ENCODE results near the gene ANAPC5.
A peak's percentile ranks its signal among the peaks of the same experiment; 100 is the strongest.

The ANAPC5 gene

DNA sequence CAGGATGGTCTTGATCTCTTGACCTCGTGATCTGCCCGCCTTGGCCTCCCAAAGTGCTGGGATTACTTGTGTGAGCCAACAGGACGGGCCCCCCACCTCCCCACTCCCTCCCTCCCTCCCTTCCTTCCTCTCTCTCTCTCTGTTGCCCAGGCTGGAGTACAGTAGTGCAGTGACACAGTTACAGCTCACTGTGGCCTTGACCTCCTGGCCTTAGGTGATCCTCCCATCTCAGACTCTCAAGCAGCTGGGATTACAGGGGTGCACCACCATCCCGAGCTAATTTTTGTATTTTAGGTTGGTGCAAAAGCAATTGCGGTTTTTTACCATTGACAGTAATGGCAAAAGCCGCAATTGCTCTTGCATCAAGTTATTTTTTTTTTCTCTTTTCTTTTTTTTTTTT lies 19.2 kb upstream of the ANAPC5 start:
- DNase-seq (ENCODE audit: low spot score), result no peak
- FAIRE-seq, result no peak

DNA sequence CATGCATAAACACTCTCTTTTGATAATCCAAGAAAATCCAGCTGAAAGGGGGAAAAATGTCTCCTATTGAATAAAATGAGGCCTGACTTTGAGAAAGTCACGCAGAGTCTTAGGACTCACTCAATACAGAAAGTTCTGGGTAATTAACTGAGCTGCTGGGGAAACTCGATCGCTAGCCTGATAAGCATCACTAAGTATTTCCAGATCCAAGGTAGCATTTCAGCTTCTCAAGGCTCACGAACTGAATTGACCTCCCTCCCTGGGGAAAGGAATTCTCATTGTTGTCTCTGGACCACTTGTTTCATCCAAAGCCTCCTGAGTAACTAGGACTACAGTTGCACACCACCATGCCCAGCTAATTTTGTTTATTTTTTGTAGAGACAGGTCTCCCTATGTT lies 13.8 kb upstream of the ANAPC5 start:
- no peak for DNase-seq (ENCODE audit: low spot score)

DNA sequence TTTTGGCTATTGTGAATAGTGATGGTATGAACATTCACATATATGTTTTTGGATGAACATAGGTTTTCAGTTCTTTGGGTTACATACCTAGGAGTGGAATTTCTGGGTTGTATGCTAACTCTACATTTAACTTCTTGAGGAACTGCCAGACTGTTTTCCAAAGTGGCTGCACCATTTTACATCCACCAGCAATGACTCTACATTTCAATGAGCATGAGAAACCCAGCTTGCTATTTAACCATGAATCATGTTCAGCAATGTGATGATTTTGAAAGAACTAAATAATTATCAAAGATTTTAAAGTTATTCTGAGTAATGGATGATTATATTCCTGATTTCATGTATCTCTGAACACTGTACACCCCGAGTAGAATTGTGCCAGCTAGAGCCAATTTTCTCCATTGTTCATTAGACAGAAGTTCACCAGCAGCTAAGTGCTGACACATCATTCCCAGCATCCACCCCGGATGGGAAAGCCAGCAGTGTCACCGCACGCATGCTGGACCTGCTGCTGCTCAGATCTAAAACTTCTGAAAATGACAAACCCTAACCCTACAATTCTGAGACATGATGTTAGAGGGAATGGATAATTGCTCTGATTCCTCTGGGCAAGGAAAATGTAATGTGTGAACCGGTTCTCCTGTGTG lies 13.3 kb upstream of the ANAPC5 start:
- DNase-seq (ENCODE audit: low spot score) (no peak), FAIRE-seq (no peak)

More for the DNA sequence above, 13.8 kb upstream of the ANAPC5 start:
- no peak for FAIRE-seq

DNA sequence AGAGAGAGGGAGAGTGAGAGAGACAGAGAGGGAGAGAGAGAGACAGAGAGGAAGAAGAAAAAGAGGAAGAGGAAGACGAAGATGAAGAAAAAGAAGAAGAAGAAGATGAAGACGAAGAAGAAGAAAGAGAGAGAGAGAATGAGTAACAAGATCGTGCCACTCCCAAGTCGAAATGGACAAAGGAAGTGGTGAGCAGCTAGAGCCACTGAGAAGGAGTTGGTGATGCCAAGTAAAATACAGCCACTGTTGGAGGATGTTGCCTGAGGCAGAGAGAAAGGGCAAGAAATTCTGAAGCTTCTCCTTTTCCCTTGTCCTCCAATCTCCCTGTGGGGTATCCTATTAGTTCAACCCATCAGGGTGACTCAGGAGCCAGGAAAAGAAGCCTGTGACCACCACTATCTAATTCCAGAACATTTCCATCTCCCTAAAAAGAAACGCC lies 12.5 kb upstream of the ANAPC5 start:
- FAIRE-seq (no peak), DNase-seq (ENCODE audit: low spot score) (no peak)

DNA sequence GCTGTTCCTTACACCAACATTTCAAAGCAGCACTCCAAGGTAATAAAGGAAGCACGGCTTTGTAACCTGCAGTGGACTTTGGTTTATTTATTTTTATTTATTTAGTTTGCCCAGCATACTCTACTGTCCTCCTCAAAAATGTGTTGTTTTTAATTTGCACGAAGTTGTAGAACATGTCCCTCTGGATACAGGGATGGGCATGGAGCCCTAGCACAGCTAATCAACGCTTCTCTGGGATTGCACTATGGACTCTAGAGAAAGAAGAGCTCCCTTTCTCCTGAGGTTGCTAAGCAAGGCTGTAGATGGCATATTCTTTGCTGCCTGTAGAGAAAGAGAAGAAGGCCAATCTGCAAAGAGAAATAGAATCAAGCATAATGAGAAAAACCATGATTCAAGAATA lies 5.9 kb upstream of the ANAPC5 start:
- DNase-seq (ENCODE audit: low spot score) (no peak), FAIRE-seq (no peak)

DNA sequence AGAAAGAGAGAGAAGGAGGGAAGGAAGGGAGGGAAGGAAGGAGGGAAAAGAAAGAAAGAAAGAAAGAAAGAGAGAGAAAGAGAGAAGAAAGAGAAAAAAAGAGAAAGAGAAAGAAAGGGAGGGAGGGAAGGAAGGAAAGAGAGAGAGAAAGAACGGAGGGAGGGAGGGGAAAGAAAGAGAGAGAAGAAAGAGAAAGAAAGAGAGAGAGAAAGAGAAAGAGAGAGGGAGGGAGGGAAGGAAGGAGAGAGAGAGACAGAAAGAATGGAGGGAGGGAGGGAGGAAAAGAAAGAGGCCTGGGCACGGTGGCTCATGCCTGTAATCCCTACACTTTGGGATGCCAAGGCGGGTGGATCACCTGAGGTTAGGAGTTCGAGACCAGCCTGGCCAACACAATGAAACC lies 5.1 kb upstream of the ANAPC5 start:
- FAIRE-seq (no peak), DNase-seq (ENCODE audit: low spot score) (no peak)

DNA sequence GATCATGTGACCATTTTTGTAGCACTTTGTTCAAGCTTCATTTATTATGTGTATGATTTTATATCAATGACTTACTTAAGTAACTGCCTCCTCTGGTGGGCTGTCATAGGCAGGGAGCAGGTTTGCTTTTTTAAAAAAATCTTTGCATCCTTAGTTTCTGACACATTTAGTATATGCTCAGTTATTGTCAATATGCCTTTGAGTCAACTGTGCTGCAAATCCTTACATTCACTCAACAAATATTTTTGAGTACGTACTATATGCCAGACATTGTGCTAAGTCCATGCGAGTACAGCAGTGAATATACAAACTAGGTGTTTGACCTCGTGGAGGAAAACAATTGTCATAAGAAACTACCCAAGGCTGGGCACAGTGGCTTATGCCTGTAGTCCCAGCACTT lies 4.4 kb upstream of the ANAPC5 start:
- DNase-seq (ENCODE audit: low spot score) (no peak), FAIRE-seq (no peak)

DNA sequence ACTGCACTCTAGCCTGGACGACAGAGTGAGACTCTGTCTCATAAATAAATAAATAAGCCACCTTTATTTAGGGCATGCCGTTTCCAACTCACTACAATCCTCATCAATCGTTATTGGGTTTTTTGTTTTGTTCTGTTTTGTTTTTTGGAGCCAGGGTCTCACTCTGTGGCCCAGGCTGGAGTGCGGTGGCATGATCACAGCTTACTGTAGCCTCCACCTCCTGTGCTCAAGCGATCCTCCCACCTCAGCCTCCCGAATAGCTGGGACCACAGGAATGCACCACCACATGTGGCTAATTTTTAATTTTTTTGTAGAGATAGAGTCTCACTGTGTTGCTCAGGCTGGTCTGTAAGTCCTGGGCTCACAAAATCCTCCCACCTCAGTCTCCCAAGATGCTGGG lies 3.6 kb upstream of the ANAPC5 start:
- FAIRE-seq (no peak), DNase-seq (ENCODE audit: low spot score) (no peak)

DNA sequence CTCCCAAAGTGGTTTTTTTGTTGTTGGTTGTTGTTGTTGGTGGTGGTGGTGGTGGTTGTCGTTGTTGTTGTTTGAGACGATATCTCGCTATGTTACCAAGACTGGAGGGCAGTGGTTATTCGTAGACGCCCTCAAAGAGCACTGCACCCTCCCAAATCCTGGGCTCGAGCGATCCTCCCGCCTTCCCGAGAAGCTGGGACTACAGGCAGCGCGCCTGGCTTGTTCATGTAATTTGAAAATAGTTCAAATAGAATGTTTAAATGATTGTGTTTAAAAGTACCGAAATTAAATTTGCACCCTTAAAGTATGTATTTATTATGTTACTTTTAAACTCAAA lies 439 bp upstream of the ANAPC5 start:
- DNase-seq (ENCODE audit: low spot score), result no peak
- FAIRE-seq, result no peak

DNA sequence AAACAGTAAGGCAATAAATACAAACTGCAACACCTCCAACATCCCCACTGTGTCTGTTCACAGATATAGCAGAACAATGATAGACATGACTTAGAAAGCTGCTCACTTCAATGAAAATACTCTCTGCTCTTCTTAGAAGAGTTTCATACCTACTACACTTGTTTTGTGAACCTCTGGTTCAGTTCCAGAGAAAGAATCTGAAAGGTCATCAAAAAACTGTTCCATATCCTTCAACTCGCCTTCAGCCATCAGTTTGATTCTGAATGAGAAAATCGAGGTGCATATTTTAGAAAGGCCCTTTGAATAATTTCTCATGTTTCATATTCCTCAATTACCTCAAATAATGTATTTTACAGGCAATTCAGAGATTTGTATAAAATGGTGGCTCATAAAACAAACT lies 5.5 kb downstream of the ANAPC5 start:
- DNase-seq (ENCODE audit: low spot score) (no peak), FAIRE-seq (no peak)

DNA sequence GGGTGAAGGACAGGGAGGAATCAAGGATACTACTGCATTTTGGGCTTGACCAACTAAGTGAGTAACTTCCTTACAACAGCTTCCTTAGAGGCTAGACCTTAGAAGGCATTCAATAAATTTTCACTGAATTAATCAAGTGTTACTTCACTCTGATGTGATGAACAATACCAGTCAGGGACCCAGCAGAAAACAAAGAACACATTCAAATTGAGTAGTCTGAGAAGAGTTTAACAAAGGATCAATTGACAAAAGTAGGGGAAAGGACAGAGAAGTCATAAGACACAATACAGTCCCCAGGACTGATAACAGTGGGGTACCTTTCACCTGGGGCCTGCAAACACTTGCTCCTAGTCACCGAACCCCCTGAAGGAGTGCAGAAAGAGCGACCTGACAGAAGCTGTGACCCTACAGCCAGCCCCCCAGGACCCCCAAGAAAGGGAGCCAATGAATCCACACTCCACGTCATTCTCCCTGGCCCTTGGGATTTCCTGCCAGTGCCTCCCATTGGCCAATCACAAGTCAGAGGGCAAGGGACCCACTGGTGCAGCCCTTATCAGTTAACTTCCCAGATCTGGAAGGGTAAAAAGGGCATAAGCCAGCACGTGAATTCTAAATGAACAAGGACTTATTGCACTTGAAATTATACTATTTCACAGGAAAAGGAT lies 6.9 kb downstream of the ANAPC5 start:
- DNase-seq (ENCODE audit: low spot score) (no peak), FAIRE-seq (no peak)

DNA sequence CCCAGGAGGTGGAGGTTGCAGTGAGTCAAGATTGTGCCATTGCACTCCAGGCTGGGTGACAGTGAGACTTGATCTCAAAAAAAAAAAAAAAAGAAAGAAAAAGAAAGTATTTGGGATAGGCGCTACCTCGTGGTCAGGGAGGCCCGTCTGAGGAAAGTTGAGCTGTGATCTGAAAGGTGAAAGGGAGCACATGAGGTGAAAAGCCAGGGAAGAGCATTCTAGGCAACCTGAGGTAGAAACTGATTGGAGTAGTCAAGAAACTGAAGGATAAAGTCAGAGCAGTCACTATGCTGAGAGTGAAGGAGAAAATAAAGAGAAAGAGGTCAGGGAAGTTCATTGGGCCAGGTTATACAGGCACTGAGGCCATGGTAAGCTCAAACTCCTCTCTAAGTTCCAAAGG lies 7.7 kb downstream of the ANAPC5 start:
- DNase-seq (ENCODE audit: low spot score), result no peak
- FAIRE-seq, result no peak

DNA sequence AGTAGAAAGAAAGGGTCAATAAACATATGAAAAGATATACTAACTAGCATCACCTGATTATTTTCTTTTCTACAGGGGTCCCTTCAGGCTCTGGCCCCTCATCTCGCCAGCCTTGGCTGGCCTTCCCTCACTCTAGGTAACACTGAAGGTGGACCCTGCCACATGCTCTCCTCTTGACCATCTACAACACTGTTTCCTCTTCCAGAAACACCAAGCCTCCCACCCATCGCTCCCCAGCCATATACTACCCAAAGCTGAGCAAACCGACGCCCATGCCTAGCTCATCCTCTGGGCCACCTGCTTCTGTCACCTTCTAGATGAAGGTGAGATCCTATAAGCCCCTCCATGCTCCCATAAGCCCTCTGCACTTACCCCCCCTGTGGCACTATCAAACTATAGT lies 14.8 kb downstream of the ANAPC5 start:
- FAIRE-seq (no peak), DNase-seq (ENCODE audit: low spot score) (no peak)

DNA sequence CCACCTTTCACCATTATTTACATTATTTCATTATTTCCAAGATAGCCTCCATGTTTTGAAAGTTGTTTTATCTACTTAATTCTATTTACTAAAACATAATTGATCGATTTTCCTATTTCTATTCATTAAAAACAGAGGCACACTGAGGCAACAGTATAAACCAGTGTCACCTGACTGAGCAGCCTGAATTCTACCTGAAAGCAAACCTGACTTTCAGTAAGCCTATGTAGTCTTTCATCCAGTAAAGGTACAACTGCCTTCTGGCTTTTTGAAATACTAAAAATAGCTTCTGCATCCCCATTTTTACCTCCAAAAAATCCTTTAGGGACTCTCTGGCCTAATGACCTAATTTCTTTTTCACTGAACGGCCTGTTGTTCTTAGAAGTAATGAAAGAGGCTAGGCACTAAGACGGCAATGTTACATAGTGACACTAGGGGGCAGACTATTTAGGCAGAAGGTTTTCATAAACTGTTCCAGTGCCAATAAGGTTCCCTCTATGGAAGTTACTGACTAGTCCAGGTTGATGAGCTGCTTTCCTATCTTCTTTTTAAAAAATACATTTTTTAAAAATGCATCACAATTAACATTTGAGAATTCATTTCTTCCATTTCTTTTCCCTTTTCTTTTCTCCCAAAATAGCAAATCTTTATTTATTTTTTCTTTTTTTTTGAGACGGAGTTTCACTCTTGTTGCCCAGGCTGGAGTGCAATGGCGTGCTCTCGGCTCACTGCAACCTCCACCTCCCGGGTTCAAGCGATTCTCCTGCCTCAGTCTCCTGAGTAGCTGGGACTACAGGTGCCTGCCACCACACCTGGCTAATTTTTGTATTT lies 17.5 kb downstream of the ANAPC5 start:
- FAIRE-seq, result no peak
- peak; percentile 70 for DNase-seq (ENCODE audit: low spot score)

DNA sequence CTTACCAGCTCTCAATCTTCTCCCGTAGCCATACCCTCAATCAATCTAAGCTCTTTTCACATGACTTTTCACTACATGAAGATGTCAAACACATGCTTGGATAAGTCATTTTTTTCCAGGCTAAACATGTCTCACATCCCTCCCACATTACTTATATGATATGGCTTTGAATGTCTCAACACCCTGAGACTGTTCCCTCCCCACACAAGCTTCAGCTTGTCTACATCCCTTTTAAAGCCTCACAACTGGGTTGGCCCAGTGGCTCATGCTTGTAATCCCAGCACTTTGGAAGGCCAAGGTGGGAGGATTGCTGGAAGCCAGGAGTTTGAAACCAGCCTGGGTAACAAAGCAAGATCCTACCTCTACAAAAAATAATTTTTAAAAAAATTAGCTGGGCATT lies 18.5 kb downstream of the ANAPC5 start:
- FAIRE-seq (no peak), DNase-seq (ENCODE audit: low spot score) (no peak)

DNA sequence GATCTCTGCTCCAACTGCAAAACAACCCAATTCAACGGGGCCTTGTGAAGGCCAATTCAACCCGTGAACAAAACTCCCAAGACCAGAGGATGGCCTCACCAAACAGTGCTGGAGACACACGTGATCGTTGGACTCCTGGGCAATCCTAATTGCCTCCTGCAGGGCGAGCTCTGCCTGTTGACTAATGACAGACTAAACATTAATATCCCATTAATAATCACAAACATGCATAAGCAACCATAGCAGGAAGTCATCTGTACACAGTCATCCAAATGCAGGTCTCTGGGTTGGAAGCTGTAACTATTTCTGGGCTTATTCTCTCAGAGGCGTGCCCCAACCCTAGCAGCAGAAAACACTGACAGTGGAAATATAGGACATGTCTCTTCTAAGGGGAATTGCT lies 21.0 kb downstream of the ANAPC5 start:
- FAIRE-seq (no peak), DNase-seq (ENCODE audit: low spot score) (no peak)

DNA sequence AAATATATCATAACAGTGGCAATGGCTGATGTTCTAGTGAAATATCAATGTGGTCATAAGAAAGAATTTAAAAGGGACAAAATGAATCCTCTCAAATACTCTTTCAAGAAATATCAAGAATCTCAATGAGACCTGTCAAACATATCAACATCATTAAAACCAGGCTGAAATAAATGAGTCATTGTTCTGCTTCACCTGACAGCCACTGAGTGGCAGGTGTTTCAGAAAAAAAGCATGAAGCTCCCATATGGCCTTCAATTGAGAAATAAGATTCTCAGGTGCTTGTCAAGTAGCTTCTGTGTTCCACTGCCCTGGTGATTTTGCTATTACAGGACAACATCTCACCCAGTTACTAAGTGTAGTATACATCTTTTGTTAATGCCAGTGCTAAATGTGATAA lies 21.5 kb downstream of the ANAPC5 start:
- FAIRE-seq, result no peak
- no peak for DNase-seq (ENCODE audit: low spot score)

DNA sequence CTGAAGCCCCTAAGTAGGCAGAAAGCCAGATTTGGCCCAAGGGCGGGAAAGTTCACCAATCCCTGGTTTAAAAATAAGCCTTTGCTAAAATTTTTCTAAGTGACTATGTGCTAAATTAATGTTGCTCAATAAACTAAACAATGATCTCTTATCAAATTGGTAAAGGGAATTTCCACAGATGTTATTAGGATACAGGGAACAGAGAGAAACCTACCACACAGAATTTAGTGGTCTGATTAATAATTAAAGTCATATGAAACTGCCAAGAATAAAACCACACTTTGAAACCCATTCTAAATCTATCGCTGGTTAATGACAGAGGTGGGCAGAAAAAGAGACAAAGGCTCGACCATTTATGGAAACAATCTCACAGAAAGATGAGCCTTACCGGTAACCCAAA lies 22.0 kb downstream of the ANAPC5 start:
- no peak for DNase-seq (ENCODE audit: low spot score)
- no peak for FAIRE-seq

DNA sequence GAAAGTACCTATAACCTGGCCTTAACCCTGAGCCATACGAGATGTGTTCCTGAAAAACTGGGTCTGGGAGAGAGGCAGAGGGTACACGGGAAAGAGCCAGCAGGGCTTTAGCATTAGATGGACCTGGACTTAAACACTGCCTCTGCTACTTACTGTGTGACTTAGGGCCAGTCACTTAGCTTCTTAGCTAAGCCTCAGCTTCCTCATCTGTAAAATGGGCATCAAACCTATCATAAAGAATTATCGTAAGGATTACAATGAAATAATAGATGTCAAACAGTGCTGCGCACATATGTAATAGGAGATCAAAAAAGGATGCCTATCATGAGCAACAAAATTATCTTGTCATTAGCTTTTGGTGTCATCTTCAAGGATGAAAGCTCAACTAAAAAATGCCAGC lies 23.6 kb downstream of the ANAPC5 start:
- no peak for DNase-seq (ENCODE audit: low spot score)
- no peak for FAIRE-seq

DNA sequence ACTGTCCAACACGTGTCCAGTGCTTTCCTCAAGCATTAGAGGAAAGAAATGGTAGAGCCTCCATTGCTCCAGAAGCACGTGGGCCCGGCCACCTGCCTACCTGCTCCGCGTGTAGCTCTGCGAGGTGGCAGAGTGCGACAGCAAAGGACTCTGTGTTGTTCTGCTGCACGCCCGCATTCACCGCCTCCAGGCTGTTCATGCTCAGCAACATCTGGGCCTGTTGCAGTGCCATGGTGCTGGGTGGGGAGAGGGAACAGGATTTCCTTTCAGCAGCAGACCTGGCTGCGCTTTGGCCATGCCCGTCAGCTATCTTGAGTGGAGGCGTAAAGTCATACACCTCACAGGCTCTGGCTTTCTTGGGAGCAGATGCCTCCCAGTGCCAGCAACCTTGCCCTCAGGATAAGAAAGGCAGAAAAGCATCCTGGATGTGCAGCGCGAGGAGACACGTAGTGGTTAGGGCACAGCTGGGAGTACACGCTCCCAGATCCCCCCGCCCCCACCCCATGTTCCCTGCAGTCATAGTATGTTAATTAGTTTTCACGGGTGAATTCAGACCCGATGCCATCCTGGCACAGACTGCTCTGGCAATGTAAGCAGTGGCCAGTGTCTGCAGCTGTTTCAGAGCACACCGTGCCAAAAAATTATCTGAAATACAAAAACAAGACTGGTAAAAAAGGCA lies 25.1 kb downstream of the ANAPC5 start:
- FAIRE-seq, result no peak

DNA sequence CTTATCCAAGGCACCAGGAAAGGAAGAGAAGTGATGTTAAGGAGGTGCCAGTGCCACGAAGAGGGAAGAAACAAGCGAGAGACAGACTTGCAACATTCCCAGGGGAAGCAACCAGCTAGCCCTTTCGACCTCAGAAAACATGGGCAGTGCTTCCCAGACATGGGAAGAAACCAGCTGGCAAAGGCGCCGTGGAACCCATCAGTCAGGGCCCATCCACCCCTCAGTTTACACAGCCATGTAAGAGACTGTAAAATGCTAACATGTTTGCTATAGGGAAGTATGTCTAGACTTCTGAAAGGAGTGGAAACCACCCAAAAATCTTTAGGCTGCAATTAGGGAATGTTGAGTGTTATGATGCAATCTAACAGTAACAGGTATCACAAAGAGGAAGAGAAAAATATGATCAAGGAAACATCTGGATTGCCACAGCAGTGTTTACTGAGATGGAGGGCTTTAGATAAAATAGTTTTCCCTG lies 26.3 kb downstream of the ANAPC5 start:
- no peak for DNase-seq (ENCODE audit: low spot score)
- no peak for FAIRE-seq

More for the DNA sequence above, 25.1 kb downstream of the ANAPC5 start:
- no peak for DNase-seq (ENCODE audit: low spot score)

DNA sequence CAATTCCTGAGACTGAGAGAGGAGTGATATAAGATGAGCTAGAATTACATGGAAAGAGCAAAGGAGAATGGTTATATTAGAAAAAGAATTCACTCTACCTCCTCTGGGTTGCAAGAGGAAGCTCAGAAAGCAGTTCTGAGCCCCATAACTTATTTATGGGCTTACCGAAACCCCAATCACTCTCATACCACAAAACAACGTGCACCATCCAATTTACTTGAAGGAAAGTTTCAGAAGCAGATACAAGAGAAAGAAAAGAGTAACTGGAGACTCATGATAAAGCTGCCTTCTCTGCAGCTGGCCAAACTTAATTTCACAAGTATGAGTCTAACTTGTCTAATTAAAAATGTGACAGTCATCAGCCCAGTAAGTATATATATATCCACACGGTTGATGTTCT lies 28.3 kb downstream of the ANAPC5 start:
- DNase-seq (ENCODE audit: low spot score) (no peak), FAIRE-seq (no peak)
